NCI-H128 (cell line): ENCODE results near the gene PA2G4.
"Not testable (repeated sequence)": the region's sequence is repeated elsewhere in the genome, so short reads cannot be mapped to it uniquely, and the experiment has no call there.

ENCODE experiments used
- DNase-seq: peaks from one replicate; lab custom pipeline; 2025; ENCODE audit not compliant: unreplicated experiment; lab: John Stamatoyannopoulos, UW

PA2G4 gene

GRCh38 chr12:56152132-56152755 is 47.9 kb downstream of the PA2G4 start, which contains the start of gene MYL6B:
Gene MYL6B (plus strand): TSS chr12:56152587. CDS start chr12:56153919, 1,332 bp downstream.
- DNase-seq = peak; percentile 75

DNA sequence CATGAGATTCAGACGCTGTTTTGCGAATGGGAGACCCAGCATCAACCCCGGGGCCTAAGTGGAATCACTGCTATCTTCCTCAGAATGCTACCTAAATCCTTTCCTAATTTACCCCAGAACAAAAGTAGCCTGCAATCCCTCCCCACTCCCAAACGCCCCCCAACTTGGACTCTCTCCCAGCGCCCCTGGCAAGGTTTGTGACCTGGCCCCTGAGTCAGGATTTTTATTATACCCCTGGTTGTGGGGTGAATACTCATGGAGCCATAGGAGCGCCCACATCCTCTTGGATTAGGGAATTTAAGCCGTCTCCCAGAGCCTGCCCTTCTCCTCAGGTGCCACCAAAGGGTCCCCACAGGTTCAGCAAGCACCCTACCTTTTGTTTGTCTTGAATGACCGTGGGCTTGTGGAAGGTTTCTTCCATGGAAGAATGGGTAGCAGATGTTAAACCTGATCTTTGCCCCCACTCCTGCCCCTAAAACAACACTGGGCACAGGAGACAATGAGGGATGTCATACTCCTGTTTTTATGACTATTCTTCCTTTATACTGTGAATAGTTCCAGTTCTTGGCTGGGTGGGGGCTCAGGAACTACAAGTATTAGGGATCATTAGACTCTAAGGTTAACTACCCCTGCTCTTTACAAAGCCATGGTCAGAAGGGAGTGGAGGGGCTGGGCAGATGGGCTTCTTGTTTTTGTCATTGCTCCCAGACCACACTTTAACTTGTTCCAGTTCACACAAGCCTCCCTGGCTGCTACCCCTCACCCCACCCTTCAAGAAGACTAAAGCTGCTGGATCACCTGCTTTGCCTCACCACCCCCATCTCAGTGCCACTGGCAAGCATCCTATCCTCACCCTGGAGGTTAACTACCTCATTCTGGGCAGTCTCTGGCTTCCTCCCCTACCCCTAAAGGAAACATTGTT is 48.7 kb downstream of the PA2G4 start:
- no peak for DNase-seq

DNA sequence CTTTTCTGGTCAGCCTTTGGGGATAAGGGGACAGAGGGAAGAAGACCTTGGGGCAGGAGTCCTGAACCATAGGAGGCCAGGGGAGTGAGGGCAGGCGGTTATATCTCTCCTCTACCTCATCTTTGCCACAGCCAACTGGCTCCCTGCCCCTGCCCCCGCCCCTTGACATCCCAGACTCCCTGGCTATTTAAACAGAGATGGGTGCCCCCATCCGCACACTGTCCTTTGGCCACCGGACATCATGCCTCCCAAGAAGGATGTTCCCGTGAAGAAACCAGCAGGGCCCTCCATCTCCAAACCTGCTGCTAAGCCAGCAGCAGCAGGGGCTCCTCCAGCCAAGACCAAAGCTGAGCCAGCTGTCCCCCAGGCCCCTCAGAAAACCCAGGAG is 49.3 kb downstream of the PA2G4 start:
- no peak for DNase-seq

GRCh38 chr12:56154246-56154771 is 50.0 kb downstream of the PA2G4 start:
- DNase-seq = no peak

DNA sequence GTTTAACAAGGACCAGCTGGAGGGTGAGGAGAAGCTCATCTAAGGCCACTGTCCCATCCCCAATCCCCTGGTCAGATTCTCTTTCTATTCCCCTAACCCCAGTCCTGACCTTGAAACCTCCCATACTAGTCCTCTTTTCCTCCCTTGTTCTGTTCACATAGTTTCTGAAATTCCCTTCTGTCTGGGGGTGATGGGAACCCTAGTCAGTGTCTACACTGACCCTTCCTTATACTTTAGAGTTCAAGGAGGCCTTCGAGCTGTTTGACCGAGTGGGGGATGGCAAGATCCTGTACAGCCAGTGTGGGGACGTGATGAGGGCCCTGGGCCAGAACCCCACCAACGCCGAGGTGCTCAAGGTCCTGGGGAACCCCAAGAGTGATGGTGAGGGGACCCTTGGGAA is 50.5 kb downstream of the PA2G4 start:
- DNase-seq = no peak

DNA sequence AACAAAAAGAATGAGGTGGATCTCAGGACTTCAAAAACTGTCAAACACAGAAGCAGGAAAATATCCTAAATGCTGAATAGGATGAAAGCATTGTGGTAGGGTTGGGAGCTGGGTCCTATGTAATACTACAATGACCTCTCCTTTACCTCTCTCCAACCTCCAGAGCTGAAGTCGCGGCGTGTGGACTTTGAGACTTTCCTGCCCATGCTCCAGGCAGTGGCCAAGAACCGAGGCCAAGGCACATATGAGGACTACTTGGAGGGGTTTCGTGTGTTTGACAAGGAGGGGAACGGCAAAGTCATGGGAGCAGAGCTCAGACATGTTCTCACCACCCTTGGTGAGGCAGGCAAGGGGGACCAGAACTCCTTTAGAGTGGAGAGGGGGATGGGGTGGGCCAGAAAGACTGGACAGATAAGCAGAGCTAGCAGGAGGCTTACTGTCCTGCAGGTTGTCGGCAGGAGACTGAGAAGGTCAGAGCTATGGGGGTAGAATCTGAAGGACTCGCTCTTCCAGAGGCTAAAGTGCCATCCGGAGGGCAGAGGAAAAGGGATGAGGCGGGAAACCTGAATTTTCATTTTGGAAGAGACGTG is 51.0 kb downstream of the PA2G4 start:
- no peak for DNase-seq

GRCh38 chr12:56156464-56157200 is 52.3 kb downstream of the PA2G4 start:
- not testable (repeated sequence) for DNase-seq

- peak; percentile 66 for DNase-seq
These were observed 53.1 kb downstream of the PA2G4 start for GRCh38 chr12:56157201-56158028.

DNA sequence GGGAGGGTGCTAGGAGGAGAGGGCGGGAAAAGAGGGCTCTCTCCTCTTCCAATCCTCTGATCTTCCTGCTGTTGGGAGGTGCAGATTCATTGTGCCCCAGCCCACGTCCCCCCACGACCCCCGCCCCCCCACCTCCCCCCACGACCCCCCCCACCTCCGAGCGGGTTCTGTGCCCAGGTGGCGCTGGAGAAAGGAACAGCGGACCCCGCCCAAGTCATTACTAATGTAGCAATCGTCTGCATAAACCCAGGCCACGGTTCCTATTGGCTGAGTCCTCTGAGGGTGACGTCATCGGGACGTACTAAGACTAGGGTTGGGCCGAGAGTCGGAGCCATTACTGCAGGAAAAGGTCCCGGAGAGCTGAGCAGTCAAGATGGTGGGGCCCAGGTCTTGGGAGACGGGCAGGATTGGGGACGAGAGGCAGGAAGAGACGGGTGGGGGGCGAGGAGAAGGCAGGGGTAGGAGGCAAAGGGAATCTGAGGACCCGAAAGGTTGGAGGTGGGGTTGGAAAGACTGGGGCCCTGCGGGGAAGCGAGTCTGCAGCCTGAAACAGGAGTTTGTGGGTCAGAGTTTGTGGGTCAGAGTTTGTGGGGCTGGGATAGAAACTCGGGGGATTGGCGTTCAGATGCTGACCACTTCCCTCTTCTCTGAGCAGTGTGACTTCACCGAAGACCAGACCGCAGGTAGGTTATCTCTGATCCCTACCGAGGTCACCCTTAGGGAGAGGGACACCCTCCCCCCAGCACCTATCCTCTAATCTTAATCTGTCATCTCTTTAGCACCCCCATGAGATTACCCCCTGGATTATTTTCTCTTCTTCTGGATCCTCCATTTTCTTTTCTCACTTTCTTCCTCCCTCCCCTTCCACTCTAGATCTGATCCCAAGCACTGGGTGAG is 53.9 kb downstream of the PA2G4 start, which contains the start of gene MYL6:
Gene MYL6, plus strand, starts transcription at position 331 of the 897 bp plus-strand sequence. Its CDS starts 43 bp downstream, at position 374.
- peak; percentile 99 for DNase-seq

- DNase-seq = peak; percentile 12
These were observed 54.6 kb downstream of the PA2G4 start for GRCh38 chr12:56158926-56159461.

DNA sequence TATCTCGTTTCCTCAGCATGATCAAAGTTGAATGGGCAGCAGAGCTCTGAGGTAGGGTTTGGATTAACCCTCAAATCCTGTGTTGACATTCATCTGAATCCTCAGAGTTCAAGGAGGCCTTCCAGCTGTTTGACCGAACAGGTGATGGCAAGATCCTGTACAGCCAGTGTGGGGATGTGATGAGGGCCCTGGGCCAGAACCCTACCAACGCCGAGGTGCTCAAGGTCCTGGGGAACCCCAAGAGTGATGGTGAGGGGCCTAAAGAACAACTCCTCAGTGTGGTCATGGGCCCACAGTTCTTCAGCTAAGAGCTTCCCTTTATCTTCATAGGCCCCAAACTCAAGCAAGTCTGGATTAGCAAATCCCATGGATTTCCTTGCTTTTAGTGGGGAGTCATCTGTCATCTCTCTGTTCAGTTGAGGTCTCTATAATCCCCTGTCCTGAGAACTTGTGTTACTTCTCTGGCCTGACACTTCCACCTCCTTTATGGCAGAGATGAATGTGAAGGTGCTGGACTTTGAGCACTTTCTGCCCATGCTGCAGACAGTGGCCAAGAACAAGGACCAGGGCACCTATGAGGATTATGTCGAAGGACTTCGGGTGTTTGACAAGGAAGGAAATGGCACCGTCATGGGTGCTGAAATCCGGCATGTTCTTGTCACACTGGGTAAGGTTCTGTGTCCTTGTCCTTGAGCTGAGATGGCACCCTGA is 55.3 kb downstream of the PA2G4 start:
- DNase-seq = no peak

DNA sequence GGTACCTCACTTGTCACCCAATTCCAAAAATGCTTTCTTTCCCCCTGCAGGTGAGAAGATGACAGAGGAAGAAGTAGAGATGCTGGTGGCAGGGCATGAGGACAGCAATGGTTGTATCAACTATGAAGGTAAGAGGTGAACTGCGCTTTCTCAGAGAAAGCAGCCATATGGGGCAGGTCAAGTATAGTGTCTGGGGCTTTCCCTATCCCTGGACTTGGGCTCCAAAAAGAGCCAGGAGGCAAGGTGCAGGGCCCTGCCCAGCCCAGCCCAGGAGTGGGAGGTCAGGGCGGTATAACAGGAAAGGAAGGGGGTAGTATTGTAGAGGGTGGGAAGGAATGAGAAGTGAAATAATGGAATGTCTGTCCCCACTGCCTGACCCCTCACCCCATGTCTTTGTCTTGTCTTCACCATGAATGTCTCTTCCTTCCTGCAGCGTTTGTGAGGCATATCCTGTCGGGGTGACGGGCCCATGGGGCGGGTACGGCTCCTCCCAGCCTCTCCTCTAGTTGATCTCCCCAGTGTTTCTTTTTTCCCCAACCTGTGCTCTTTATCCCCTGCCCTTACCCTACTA is 55.9 kb downstream of the PA2G4 start:
- no peak for DNase-seq

GRCh38 chr12:56160894-56161689 is 56.7 kb downstream of the PA2G4 start:
- no peak for DNase-seq

GRCh38 chr12:56161690-56162351 is 57.5 kb downstream of the PA2G4 start:
- DNase-seq = no peak

- DNase-seq = no peak
These were observed 58.3 kb downstream of the PA2G4 start for GRCh38 chr12:56162468-56163290.
